MM.1S (cell line): Measurements from ENCODE around the gene PHKG1.
"Not testable (repeated sequence)": the region's sequence is repeated elsewhere in the genome, so short reads cannot be mapped to it uniquely, and the experiment has no call there.

Source experiments
- DNase-seq: peaks from one replicate; pipeline ENCODE4 v3.0.0-alpha.2; 2015
- H2AFZ ChIP-seq: fragments of 300-600 bp; sonication (generic); 2 replicates; pipeline ENCODE4 v1.6.0; 2016; ENCODE audit warnings: antibody characterized with exemption, low read length
- H3F3A ChIP-seq: fragments of 300-600 bp; sonication (generic); 2 replicates; pipeline ENCODE4 v1.6.1; 2016; ENCODE audit warnings: mild to moderate bottlenecking, antibody characterized with exemption, low read length, moderate library complexity, mixed read lengths; ENCODE audit not compliant: insufficient read depth
- H3K27ac ChIP-seq: fragments of 300-600 bp; sonication (generic); 2 replicates; pipeline ENCODE4 v1.5.1; 2016; ENCODE audit warnings: mild to moderate bottlenecking, low read length
- H3K27me3 ChIP-seq: fragments of 300-600 bp; sonication (generic); replicated peaks from 2 replicates; pipeline ENCODE4 v1.6.0; 2016; ENCODE audit warnings: low read length; ENCODE audit not compliant: insufficient read depth
- H3K36me3 ChIP-seq: fragments of 300-600 bp; sonication (generic); replicated peaks from 2 replicates; pipeline ENCODE4 v1.6.1; 2016; ENCODE audit warnings: mild to moderate bottlenecking, low read length, mixed read lengths; ENCODE audit not compliant: insufficient read depth
- H3K4me1 ChIP-seq: fragments of 300-600 bp; sonication (generic); 2 replicates; pipeline ENCODE4 v1.6.1; 2016; ENCODE audit warnings: low read length, mixed read lengths
- H3K4me2 ChIP-seq: fragments of 300-600 bp; sonication (generic); 2 replicates; pipeline ENCODE4 v1.6.0; 2016; ENCODE audit warnings: low read depth, low read length
- H3K4me3 ChIP-seq: fragments of 300-600 bp; sonication (generic); 2 replicates; pipeline ENCODE4 v1.5.1; 2016; ENCODE audit warnings: low read length, mixed read lengths
- H3K79me2 ChIP-seq: fragments of 300-600 bp; sonication (generic); 2 replicates; pipeline ENCODE4 v1.6.1; 2016; ENCODE audit warnings: mixed run types, low read length, mixed read lengths
- H3K9ac ChIP-seq: fragments of 300-600 bp; sonication (generic); 2 replicates; pipeline ENCODE4 v1.6.1; 2016; ENCODE audit warnings: low read length, mixed read lengths
- H3K9me2 ChIP-seq: fragments of 300-600 bp; sonication (generic); replicated peaks from 2 replicates; pipeline ENCODE4 v1.6.1; 2016; ENCODE audit warnings: mild to moderate bottlenecking, low read length, mixed read lengths; ENCODE audit not compliant: insufficient read depth
- H3K9me3 ChIP-seq: fragments of 300-600 bp; sonication (generic); replicated peaks from 2 replicates; pipeline ENCODE4 v1.6.1; 2016; ENCODE audit warnings: mild to moderate bottlenecking, low read length, mixed read lengths; ENCODE audit not compliant: insufficient read depth
- H4K20me1 ChIP-seq: fragments of 300-600 bp; sonication (generic); 2 replicates; pipeline ENCODE4 v1.6.1; 2016; ENCODE audit warnings: mild to moderate bottlenecking, low read length, moderate library complexity, mixed read lengths; ENCODE audit not compliant: insufficient read depth
- EZH2 ChIP-seq: fragments of 300-600 bp; sonication (generic); optimal IDR thresholded peaks from 2 replicates; pipeline ENCODE3; 2017; ENCODE audit warnings: low read depth, mild to moderate bottlenecking, antibody characterized with exemption, low read length, mixed read lengths
- EZH2phosphoT487 ChIP-seq: fragments of 300-600 bp; sonication (generic); IDR thresholded peaks from 2 replicates; pipeline ENCODE4 v1.6.1; 2018; ENCODE audit warnings: antibody characterized with exemption, low read length
- TF ChIP-seq, protein P1 (sequence below): fragments of 300-600 bp; sonication (generic); IDR thresholded peaks from 2 replicates; pipeline ENCODE4 v1.5.1; 2016; ENCODE audit warnings: antibody characterized with exemption, low read length, mixed read lengths

Gene PHKG1

DNA sequence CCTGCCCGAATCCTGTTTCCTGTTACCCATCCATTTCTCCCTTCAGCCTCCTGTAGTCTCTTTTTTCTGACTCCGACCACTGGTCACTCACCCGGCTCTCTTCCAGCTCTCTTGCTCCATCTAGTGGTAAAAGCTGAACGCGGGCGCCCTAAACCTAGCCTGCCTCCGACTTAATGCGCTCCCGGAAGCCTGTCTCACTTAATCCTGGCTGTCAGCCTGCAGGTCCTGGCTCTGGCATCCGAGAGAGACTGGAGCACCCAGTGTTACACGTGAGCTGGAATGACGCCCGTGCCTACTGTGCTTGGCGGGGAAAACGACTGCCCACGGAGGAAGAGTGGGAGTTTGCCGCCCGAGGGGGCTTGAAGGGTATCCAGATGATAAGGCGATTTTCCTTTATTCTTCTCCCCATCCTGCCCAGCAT lies 18.4 kb downstream of the PHKG1 start:
- H3F3A ChIP-seq, result no peaks in the 10 kb centered on the region
- no peak overlapping the region for H3K9ac ChIP-seq
- no peaks in the 10 kb centered on the region for H4K20me1 ChIP-seq
- no peaks in the 10 kb centered on the region for H3K9me2 ChIP-seq
- no peaks in the 10 kb centered on the region for H3K9me3 ChIP-seq
- H3K79me2 ChIP-seq, result no peaks in the 10 kb centered on the region
- TF ChIP-seq, protein P1, sequence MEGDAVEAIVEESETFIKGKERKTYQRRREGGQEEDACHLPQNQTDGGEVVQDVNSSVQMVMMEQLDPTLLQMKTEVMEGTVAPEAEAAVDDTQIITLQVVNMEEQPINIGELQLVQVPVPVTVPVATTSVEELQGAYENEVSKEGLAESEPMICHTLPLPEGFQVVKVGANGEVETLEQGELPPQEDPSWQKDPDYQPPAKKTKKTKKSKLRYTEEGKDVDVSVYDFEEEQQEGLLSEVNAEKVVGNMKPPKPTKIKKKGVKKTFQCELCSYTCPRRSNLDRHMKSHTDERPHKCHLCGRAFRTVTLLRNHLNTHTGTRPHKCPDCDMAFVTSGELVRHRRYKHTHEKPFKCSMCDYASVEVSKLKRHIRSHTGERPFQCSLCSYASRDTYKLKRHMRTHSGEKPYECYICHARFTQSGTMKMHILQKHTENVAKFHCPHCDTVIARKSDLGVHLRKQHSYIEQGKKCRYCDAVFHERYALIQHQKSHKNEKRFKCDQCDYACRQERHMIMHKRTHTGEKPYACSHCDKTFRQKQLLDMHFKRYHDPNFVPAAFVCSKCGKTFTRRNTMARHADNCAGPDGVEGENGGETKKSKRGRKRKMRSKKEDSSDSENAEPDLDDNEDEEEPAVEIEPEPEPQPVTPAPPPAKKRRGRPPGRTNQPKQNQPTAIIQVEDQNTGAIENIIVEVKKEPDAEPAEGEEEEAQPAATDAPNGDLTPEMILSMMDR, result peak; percentile 90
- TF ChIP-seq EZH2, result no peak
- H3K27ac ChIP-seq, result no peak overlapping the region
- no peaks in the 10 kb centered on the region for H3K27me3 ChIP-seq
- peak; percentile 62 for DNase-seq
- H2AFZ ChIP-seq, result no peak overlapping the region
- H3K4me3 ChIP-seq, result no peak overlapping the region
- H3K4me2 ChIP-seq, result no peak overlapping the region
- no peaks in the 10 kb centered on the region for H3K4me1 ChIP-seq
- H3K36me3 ChIP-seq, result no peaks in the 10 kb centered on the region; the same call in 1 of the 2 replicates

DNA sequence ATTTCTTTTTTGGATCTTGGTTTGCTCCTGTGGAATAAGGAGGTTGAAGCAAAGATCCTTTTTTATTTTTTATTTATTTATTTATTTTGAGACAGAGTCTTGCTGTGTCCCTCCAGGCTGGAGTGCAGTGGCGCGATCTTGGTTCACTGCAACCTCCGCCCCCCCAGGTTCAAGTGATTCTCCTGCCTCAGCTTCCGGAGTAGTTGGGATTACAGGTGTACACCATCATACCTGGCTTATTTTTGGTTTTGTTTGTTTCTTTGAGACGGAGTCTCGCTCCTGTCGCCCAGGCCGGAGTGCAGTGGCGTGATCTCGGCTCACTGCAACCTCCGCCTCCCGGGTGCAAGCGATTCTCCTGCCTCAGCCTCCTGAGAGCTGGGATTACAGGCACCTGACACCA lies 26.4 kb downstream of the PHKG1 start:
- Histone ChIP-seq H3K36me3 (peaks cover 12% of the 10 kb centered on the region; the same call in 1 of the 2 replicates), H3F3A (peaks cover 27% of the 10 kb centered on the region), H3K4me1 (peaks cover 11% of the 10 kb centered on the region)
- H3K27me3 ChIP-seq, H3K9ac ChIP-seq, H3K4me3 ChIP-seq, DNase-seq, H3K9me3 ChIP-seq, H2AFZ ChIP-seq, H3K79me2 ChIP-seq, H3K27ac ChIP-seq, H3K4me2 ChIP-seq, H3K9me2 ChIP-seq, H4K20me1 ChIP-seq: not testable (repeated sequence)

DNA sequence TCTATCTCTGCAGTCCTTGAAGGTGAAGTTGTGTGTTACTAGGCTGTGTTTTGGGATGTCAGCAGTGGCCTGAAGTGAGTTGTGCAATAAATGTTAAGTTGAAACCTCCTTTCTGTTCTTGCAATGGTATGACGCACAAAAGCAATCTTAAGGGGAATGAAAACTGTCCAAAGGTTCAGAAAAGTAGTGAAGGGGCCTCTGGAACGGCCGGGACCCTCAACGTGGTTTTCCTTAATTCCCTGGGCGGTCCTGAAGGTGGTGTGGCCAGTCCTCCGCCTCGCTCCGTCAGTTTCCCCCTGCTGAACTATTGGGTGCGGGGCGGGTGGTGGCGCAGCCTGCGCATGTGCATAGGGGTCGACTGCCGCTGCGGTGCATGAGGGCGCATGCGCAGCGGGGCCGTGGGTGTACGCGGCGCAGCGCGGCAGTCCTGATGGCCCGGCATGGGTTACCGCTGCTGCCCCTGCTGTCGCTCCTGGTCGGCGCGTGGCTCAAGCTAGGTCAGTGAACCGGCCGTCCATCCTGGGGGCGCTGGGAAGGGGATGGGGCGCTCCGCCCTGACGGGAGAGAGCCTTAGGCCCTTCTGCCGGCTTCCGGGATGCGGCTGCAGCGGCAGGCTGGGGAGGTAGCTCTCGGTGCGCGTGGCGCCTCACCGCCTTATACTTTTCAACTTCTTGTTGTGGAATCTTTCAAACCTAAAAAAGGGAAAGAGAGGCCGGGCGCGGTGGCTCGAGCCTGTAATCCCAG lies 28.7 kb downstream of the PHKG1 start, which contains the start of gene SUMF2:
Gene SUMF2 (plus strand): TSS at position 405 of the 744 bp plus-strand sequence. CDS start 26 bp downstream, at position 431.
- Histone ChIP-seq H3K4me3 (peak within 1 kb of the TSS; percentile 69), H3K36me3 (peaks cover 24% of the 10 kb centered on the region), H3K9me3 (no peaks in the 10 kb centered on the region), H3K27me3 (no peaks in the 10 kb centered on the region), H2AFZ (peak within 1 kb of the TSS; percentile 42), H4K20me1 (no peaks in the 10 kb centered on the region), H3F3A (peaks cover 33% of the 10 kb centered on the region), H3K9ac (peak within 1 kb of the TSS; percentile 68), H3K4me1 (peaks cover 17% of the 10 kb centered on the region), H3K79me2 (peaks cover 29% of the 10 kb centered on the region), H3K27ac (peak within 1 kb of the TSS; percentile 72), H3K9me2 (no peaks in the 10 kb centered on the region), H3K4me2 (peak within 1 kb of the TSS; percentile 92)
- TF ChIP-seq, protein P1, result peak; percentile 28
- no peak for TF ChIP-seq EZH2
- DNase-seq, result peak; percentile 92

DNA sequence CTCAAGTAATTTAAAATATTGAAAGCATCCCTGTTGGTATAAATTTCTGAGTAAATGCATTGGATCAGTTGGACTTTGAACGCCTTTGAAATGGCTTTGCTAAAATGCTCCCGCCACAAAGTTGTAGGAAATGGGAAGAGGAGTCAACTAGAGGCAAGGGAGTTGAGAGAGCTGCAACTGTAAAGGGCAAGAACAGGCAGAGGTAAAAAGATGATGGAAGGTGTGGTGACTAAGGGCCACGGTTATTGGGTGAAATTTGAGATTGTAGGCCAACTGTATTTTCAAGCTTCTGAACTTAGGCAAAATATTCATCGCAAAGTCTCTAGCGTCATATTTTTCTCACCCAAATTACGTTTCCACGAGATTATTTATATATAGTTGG lies 29.3 kb downstream of the PHKG1 start:
- no peak for DNase-seq
- Histone ChIP-seq H3K36me3 (peaks cover 29% of the 10 kb centered on the region), H2AFZ (0 out of 2 replicates have a peak overlapping the region, but pooled peaks have one; percentile 38), H4K20me1 (no peaks in the 10 kb centered on the region), H3K9me2 (no peaks in the 10 kb centered on the region), H3K27ac (peak overlapping the region; percentile 72; the same call in 1 of the 2 replicates), H3K4me2 (peak overlapping the region; percentile 92), H3F3A (peaks cover 33% of the 10 kb centered on the region), H3K4me3 (peak overlapping the region; percentile 69; the same call in 1 of the 2 replicates), H3K9me3 (no peaks in the 10 kb centered on the region), H3K27me3 (no peaks in the 10 kb centered on the region), H3K9ac (peak overlapping the region; percentile 68; the same call in 1 of the 2 replicates), H3K4me1 (peaks cover 17% of the 10 kb centered on the region), H3K79me2 (peaks cover 32% of the 10 kb centered on the region)
- no peak for TF ChIP-seq EZH2phosphoT487
- TF ChIP-seq EZH2, result no peak
- TF ChIP-seq, protein P1, result no peak
